ENCODE results near the gene JUN. TPM values are rescaled to one million over a fixed set of nuclear protein-coding genes. Genes with fewer than 3 reads are reported as not detected.

Gene JUN
- total and polyA plus RNA-seq, 2 experiments from 2014 or later = 29.3 to 126 TPM

- Histone ChIP-seq H3K9me3 (ENCODE audit: low read depth) (no peaks in the 10 kb centered on the region), H3K27ac (no peak overlapping the region), H3K4me3 (no peak overlapping the region), H3K27me3 (no peaks in the 10 kb centered on the region), H3K36me3 (no peaks in the 10 kb centered on the region), H3K4me1 (ENCODE audit: low read depth) (peaks cover 4% of the 10 kb centered on the region)
- TF ChIP-seq CTCF (IDR thresholded peaks at IDR 0.05; ENCODE audit: low read depth, low read length) = no peak
- no peak for DNase-seq (ENCODE audit: low read depth in 1 of 2, low spot score in 1 of 2)
Measured at GRCh38 chr1:58824753-58825389, 41.0 kb upstream of the JUN start.

GRCh38 chr1:58823481-58824010 lies 39.7 kb upstream of the JUN start:
- Histone ChIP-seq H3K27me3 (peaks cover 3% of the 10 kb centered on the region), H3K4me1 (ENCODE audit: low read depth) (peaks cover 4% of the 10 kb centered on the region), H3K4me3 (no peak overlapping the region), H3K27ac (no peak overlapping the region), H3K36me3 (no peaks in the 10 kb centered on the region), H3K9me3 (ENCODE audit: low read depth) (no peaks in the 10 kb centered on the region)
- peak; percentile 36 to 62 for DNase-seq (ENCODE audit: low read depth in 1 of 2, low spot score in 1 of 2)
- TF ChIP-seq CTCF (IDR thresholded peaks at IDR 0.05; ENCODE audit: low read depth, low read length) = no peak

GRCh38 chr1:58821309-58821708 lies 37.5 kb upstream of the JUN start:
- H3K4me1 ChIP-seq (ENCODE audit: low read depth) = peaks cover 4% of the 10 kb centered on the region
- no peaks in the 10 kb centered on the region for H3K36me3 ChIP-seq
- H3K9me3 ChIP-seq (ENCODE audit: low read depth) = no peaks in the 10 kb centered on the region
- no peak overlapping the region for H3K4me3 ChIP-seq
- no peak overlapping the region for H3K27ac ChIP-seq
- TF ChIP-seq CTCF (IDR thresholded peaks at IDR 0.05; ENCODE audit: low read depth, low read length) = no peak
- no peak for DNase-seq (ENCODE audit: low read depth in 1 of 2, low spot score in 1 of 2)
- H3K27me3 ChIP-seq = peaks cover 3% of the 10 kb centered on the region

- H3K9me3 ChIP-seq (ENCODE audit: low read depth) = no peaks in the 10 kb centered on the region
- H3K27ac ChIP-seq = no peak overlapping the region
- H3K36me3 ChIP-seq = no peaks in the 10 kb centered on the region
- DNase-seq (ENCODE audit: low read depth in 1 of 2, low spot score in 1 of 2) = no peak
- H3K4me1 ChIP-seq (ENCODE audit: low read depth) = peaks cover 4% of the 10 kb centered on the region
- H3K4me3 ChIP-seq = no peak overlapping the region
- peaks cover 16% of the 10 kb centered on the region for H3K27me3 ChIP-seq
- no peak for TF ChIP-seq CTCF (IDR thresholded peaks at IDR 0.05; ENCODE audit: low read depth, low read length)
Measured at GRCh38 chr1:58818976-58819375, 35.1 kb upstream of the JUN start.

GRCh38 chr1:58818075-58818474 lies 34.2 kb upstream of the JUN start:
- Histone ChIP-seq H3K27ac (no peak overlapping the region), H3K4me1 (ENCODE audit: low read depth) (peaks cover 4% of the 10 kb centered on the region), H3K4me3 (no peak overlapping the region), H3K9me3 (ENCODE audit: low read depth) (no peaks in the 10 kb centered on the region), H3K27me3 (peaks cover 16% of the 10 kb centered on the region), H3K36me3 (no peaks in the 10 kb centered on the region)
- DNase-seq (ENCODE audit: low read depth in 1 of 2, low spot score in 1 of 2) = peak in 1 of 2 donors; percentile 81
- TF ChIP-seq CTCF (IDR thresholded peaks at IDR 0.05; ENCODE audit: low read depth, low read length) = no peak
